CD4-positive, CD25-positive, alpha-beta regulatory T cell (primary cell): ENCODE results near the gene MAP2K5. TPM values are rescaled to one million over a fixed set of nuclear protein-coding genes. Genes with fewer than 3 reads are reported as not detected.

Source experiments
- ATAC-seq, 2 donors: fragments of 150-1000 bp; cut with Tn5 transposase; one replicate each; pipeline ENCODE4 v1.10.0; 2021; ENCODE audit warnings: low read depth in 2 of 2, moderate number of reproducible peaks in 2 of 2, moderate library complexity in 1 of 2
- DNase-seq, 3 donors: peaks; one replicate each; pipeline versions ENCODE4 v3.0.0 to v3.0.0-alpha.2; 2012 to 2022; ENCODE audit warnings: mixed read lengths in 1 of 3
- H3K27ac ChIP-seq: one replicate; pipeline ENCODE4 v1.7.0; 2013; ENCODE audit warnings: mild to moderate bottlenecking, low read length; ENCODE audit not compliant: insufficient read depth, poor library complexity, severe bottlenecking
- H3K27me3 ChIP-seq: one replicate; pipeline ENCODE4 v1.7.0; 2013; ENCODE audit warnings: low read length; ENCODE audit not compliant: control insufficient read depth, insufficient read depth
- H3K36me3 ChIP-seq: one replicate; pipeline ENCODE4 v1.7.0; 2013; ENCODE audit warnings: mild to moderate bottlenecking, low read length, moderate library complexity; ENCODE audit not compliant: control insufficient read depth, insufficient read depth
- H3K4me1 ChIP-seq: 2 replicates; pipeline ENCODE4 v1.7.0; 2013; ENCODE audit warnings: mild to moderate bottlenecking, low read length; ENCODE audit not compliant: insufficient read depth, control insufficient read depth, poor library complexity, severe bottlenecking
- H3K4me3 ChIP-seq: one replicate; pipeline ENCODE4 v1.7.0; 2013; ENCODE audit warnings: low read depth, mild to moderate bottlenecking, low read length, moderate library complexity
- H3K9me3 ChIP-seq, 2 experiments: 1 replicate in 1 of 2; 2 replicates in 1 of 2; pipeline ENCODE4 v1.7.0; 2013; ENCODE audit warnings: low read length in 2 of 2, mild to moderate bottlenecking in 1 of 2, moderate library complexity in 1 of 2; ENCODE audit not compliant: control insufficient read depth in 2 of 2
- H3K27ac Mint-ChIP-seq, 3 donors: one replicate each; pipeline ENCODE4 v1.8.0; 2020 to 2022; ENCODE audit warnings: mild to moderate bottlenecking in 3 of 3, mixed read lengths in 3 of 3, moderate library complexity in 2 of 3
- H3K27me3 Mint-ChIP-seq: one replicate; pipeline ENCODE4 v1.8.0; 2022; ENCODE audit warnings: mild to moderate bottlenecking, mixed read lengths
- H3K36me3 Mint-ChIP-seq: one replicate; pipeline ENCODE4 v1.8.0; 2020; ENCODE audit warnings: mixed read lengths
- H3K4me1 Mint-ChIP-seq, 4 donors: one replicate each; pipeline ENCODE4 v1.8.0; 2020 to 2022; ENCODE audit warnings: mixed read lengths in 4 of 4, mild to moderate bottlenecking in 1 of 4
- H3K4me3 Mint-ChIP-seq, 4 donors: one replicate each; pipeline ENCODE4 v1.8.0; 2020 to 2022; ENCODE audit warnings: mild to moderate bottlenecking in 4 of 4, mixed read lengths in 4 of 4, moderate library complexity in 3 of 4
- H3K9me3 Mint-ChIP-seq, 7 donors: one replicate each; pipeline ENCODE4 v1.8.0; 2020 to 2022; ENCODE audit warnings: mixed read lengths in 7 of 7, mild to moderate bottlenecking in 3 of 7, moderate library complexity in 2 of 7
- polyA plus RNA-seq, 4 donors: library from polyadenylated mRNA; unstranded; fragments of 300-500 nt; fragmentation: Illumina TruSeq; gene quantifications; one replicate each; pipeline ENCODE4 v1.2.3, GENCODE V29; 2021
- total RNA-seq: library from RNA; stranded (reverse); gene quantifications from one replicate; pipeline ENCODE4 v1.2.3, GENCODE V29; 2022

Gene MAP2K5
- total and polyA plus RNA-seq, 5 donors from 2014 or later = 14.5 to 30.8 (median 17.0) TPM

DNA sequence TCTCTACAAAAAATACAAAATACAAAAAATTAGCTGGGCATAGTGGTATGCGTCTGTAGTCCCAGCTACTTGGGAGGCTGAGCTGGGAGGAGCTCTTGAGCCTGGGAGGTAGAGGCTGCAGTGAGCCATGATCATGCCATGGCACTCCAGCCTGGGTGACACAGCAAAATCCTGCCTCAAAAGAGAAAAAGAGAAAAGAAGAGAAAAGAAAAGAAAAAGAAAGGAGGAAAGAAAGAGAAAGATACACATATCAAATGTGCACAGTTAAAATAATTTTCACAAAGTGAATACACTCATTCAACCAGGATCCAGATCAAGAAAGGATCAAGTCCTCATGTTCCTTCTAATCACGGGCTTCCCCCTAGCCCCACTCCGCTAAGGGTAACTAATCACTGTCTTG, 27.4 kb upstream of the MAP2K5 start:
- Histone ChIP-seq H3K27ac (no peak overlapping the region), H3K36me3 (peaks cover 13% of the 10 kb centered on the region), H3K4me1 (no peaks in the 10 kb centered on the region), H3K4me3 (no peak overlapping the region), H3K27me3 (no peaks in the 10 kb centered on the region), H3K9me3 (no peaks in the 10 kb centered on the region)
- Mint-ChIP-seq H3K4me1 (peaks cover 0 to 4% (median 2%) of the 10 kb centered on the region in 4 donors), H3K27ac (no peak overlapping the region), H3K4me3 (no peak overlapping the region), H3K36me3 (peaks cover 25% of the 10 kb centered on the region), H3K27me3 (no peaks in the 10 kb centered on the region), H3K9me3 (no peaks in the 10 kb centered on the region)
- ATAC-seq (no peak), DNase-seq (no peak)

DNA sequence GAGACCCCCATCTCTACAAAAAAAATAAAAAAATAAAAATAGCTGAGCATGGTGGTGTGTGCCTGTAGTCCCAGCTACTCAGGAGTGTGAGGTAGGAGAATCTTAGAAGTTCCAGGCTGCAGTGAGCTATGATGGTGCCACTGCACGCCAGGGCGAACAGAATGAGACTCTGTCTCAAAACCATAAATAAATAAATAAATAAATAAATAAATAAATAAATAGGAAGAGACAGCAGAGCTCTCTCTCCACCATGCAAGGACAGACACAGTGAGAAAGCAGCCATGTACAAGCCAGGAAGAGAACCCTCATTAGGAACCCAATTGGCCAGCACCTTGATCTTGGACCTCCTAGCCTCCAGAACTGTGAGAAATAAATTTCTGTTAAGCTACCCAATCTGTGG, 26.9 kb upstream of the MAP2K5 start:
- Mint-ChIP-seq H3K36me3 (peaks cover 25% of the 10 kb centered on the region), H3K4me3 (no peak overlapping the region), H3K27ac (no peak overlapping the region), H3K4me1 (peaks cover 0 to 7% (median 5%) of the 10 kb centered on the region in 4 donors), H3K27me3 (no peaks in the 10 kb centered on the region), H3K9me3 (no peaks in the 10 kb centered on the region)
- no peaks in the 10 kb centered on the region for H3K9me3 ChIP-seq
- H3K27ac ChIP-seq = no peak overlapping the region
- H3K27me3 ChIP-seq = no peaks in the 10 kb centered on the region
- peaks cover 4% of the 10 kb centered on the region for H3K4me1 ChIP-seq
- H3K36me3 ChIP-seq = peaks cover 13% of the 10 kb centered on the region
- no peak for DNase-seq
- no peak for ATAC-seq
- H3K4me3 ChIP-seq = no peak overlapping the region

DNA sequence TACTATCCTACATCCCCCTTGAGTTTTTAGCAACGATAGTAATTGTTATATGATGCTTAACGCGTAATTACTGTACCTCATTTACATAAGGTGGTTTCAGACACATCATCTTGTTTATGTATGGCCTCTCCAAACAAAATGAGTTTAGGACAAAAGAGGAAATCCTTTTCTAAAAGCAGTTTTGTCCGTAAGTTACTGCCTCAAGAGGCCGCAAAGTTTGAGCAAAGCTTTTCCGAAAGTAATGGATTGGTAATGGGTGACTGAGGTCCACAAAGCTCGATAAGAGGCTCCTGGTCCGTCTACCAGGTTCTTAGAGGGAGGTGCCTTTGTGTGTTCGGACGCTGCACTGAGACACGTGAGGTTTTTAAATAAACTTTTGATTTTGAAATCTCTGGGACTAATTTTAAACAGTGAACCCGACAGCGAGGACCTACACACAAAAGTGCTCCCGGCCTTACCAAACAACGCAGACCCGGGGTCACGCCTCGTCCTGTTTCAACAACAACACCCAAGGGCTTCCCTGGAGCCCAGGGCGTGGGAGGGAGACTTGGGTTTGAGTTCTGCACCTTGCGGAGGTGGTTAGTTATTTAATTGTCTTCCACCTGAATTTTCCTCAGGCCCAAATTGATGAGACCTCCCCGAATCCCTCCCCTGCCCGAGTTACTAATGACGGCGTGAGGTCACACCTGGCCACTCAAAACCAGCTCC, 22.0 kb upstream of the MAP2K5 start:
- ATAC-seq (no peak), DNase-seq (no peak)
- Mint-ChIP-seq H3K27ac (peak overlapping the region; percentile 93 to 96 (median 93)), H3K9me3 (no peaks in the 10 kb centered on the region), H3K4me1 (peaks cover 20 to 35% (median 32%) of the 10 kb centered on the region in 4 donors), H3K27me3 (no peaks in the 10 kb centered on the region), H3K4me3 (peak overlapping the region; percentile 83 to 95 (median 92)), H3K36me3 (no peaks in the 10 kb centered on the region)
- Histone ChIP-seq H3K27me3 (no peaks in the 10 kb centered on the region), H3K36me3 (no peaks in the 10 kb centered on the region), H3K4me1 (peaks cover 32% of the 10 kb centered on the region), H3K4me3 (peak overlapping the region; percentile 82), H3K9me3 (no peaks in the 10 kb centered on the region), H3K27ac (peak overlapping the region; percentile 79)

DNA sequence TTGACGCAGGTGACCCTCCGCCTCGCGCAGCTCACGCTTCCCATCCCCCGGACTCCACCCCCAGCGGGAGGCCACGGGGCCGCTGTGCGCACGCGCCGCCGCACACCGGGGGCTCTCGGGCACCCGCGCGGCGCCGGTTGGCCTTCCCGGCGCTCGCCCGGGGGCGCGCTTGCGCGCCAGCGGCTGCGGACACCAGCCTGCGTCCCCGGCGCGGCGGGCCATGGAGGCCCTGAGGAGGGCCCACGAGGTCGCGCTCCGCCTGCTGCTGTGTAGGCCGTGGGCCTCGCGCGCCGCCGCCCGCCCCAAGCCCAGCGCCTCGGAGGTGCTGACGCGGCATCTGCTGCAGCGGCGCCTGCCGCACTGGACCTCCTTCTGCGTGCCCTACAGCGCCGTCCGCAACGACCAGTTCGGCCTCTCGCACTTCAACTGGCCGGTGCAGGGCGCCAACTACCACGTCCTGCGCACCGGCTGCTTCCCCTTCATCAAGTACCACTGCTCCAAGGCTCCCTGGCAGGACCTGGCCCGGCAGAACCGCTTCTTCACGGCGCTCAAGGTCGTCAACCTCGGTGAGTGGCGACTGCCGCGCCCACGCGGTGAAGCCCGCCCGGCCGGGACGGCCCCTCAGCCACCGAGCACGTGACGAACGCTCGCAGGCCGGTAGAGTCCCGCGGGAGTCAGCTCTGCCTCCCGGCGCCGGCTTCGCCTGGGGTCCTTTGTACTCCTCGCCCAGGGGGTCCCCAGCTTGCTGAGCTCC, 21.3 kb upstream of the MAP2K5 start, which contains the start of gene C15orf61:
Gene C15orf61 (plus strand): TSS at position 103 of the 754 bp plus-strand sequence. CDS start 118 bp downstream, at position 221.
- Mint-ChIP-seq H3K27me3 (no peaks in the 10 kb centered on the region), H3K36me3 (no peaks in the 10 kb centered on the region), H3K27ac (peak within 1 kb of the TSS; percentile 93 to 98 (median 96)), H3K9me3 (no peaks in the 10 kb centered on the region), H3K4me1 (peaks cover 20 to 35% (median 32%) of the 10 kb centered on the region in 4 donors), H3K4me3 (peak within 1 kb of the TSS; percentile 83 to 95 (median 94))
- DNase-seq (peak; percentile 76 to 89 (median 84)), ATAC-seq (peak; percentile 81 to 83)
- peaks cover 32% of the 10 kb centered on the region for H3K4me1 ChIP-seq
- H3K9me3 ChIP-seq = no peaks in the 10 kb centered on the region
- H3K27me3 ChIP-seq = no peaks in the 10 kb centered on the region
- peak within 1 kb of the TSS; percentile 93 for H3K4me3 ChIP-seq
- H3K36me3 ChIP-seq = peaks cover under 1% of the 10 kb centered on the region
- peak within 1 kb of the TSS; percentile 79 for H3K27ac ChIP-seq

DNA sequence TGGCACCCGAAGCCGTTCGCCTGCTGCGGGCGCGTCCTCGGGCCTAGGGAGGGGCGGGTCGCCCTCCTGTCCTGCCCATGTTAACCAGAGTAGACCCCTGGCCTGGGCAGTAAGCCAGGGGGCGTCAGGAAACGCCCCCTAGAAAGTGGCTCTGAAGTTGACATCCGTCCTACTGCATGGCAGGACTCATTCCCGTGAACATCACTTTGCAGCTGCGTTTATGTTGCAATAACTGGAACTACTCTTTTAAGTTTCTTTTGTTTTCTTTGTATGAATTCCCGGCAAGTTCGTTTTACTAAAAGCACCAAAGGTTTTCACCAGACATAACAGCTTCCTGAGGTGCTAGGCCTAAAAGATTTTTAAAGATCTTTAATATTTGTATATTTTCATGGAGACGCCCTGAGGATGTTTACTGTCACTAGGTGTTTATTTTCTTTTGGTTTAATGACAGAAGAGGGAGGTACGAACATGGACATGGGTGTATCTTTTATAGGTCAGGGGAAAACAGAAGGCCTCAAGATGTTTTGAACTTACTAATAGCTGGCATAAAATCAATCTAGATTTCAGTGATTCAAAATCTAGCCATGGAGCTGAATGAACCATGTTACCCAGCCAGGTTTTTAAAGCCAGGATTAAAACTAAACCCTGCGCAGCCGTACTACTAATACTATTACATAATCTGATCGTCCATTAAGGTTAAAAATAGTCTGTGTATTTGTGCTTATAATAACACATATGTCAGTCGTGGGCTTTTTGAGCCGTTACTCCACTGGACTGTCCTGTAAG, 20.5 kb upstream of the MAP2K5 start:
- Histone ChIP-seq H3K9me3 (no peaks in the 10 kb centered on the region), H3K27me3 (no peaks in the 10 kb centered on the region), H3K4me3 (peak overlapping the region; percentile 93), H3K27ac (peak overlapping the region; percentile 79), H3K4me1 (peaks cover 32% of the 10 kb centered on the region), H3K36me3 (peaks cover 8% of the 10 kb centered on the region)
- peak overlapping the region; percentile 83 to 95 (median 94) for H3K4me3 Mint-ChIP-seq
- no peaks in the 10 kb centered on the region for H3K36me3 Mint-ChIP-seq
- ATAC-seq (peak in 1 of 2 donors; percentile 1), DNase-seq (peak in 2 of 3 donors; percentile 15 to 32)
- H3K9me3 Mint-ChIP-seq = no peaks in the 10 kb centered on the region
- peaks cover 22 to 35% (median 34%) of the 10 kb centered on the region in 4 donors for H3K4me1 Mint-ChIP-seq
- no peaks in the 10 kb centered on the region for H3K27me3 Mint-ChIP-seq
- H3K27ac Mint-ChIP-seq = peak overlapping the region; percentile 27 to 98 (median 96)

DNA sequence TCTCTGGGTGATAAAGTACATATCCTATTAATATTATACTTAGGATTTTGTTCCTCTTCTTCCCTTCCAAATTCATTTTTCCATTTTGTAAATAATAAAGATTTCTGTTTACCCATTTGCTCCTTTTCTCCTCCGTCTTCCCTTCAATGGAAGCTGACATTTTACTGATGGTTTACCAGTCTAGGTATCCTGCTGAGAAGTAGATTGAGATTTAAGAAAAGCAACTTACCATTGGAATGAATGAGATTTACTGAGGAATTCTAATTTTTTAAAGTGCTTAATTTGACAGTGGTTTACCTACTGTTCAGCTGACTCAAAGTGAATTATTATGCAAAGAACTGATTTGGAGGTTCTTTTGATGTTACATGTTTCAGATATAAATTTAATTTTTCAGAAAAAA, 19.2 kb upstream of the MAP2K5 start:
- Histone ChIP-seq H3K36me3 (peaks cover 13% of the 10 kb centered on the region), H3K4me1 (peaks cover 32% of the 10 kb centered on the region), H3K9me3 (no peaks in the 10 kb centered on the region), H3K27ac (no peak overlapping the region), H3K4me3 (peak overlapping the region; percentile 93), H3K27me3 (no peaks in the 10 kb centered on the region)
- peaks cover 20 to 38% (median 35%) of the 10 kb centered on the region in 4 donors for H3K4me1 Mint-ChIP-seq
- ATAC-seq = no peak
- H3K27me3 Mint-ChIP-seq = no peaks in the 10 kb centered on the region
- H3K27ac Mint-ChIP-seq = peak overlapping the region in 1 of 3 donors; percentile 84
- H3K4me3 Mint-ChIP-seq = peak overlapping the region; percentile 83 to 95 (median 94)
- H3K36me3 Mint-ChIP-seq = peaks cover 5% of the 10 kb centered on the region
- DNase-seq = no peak
- H3K9me3 Mint-ChIP-seq = no peaks in the 10 kb centered on the region

DNA sequence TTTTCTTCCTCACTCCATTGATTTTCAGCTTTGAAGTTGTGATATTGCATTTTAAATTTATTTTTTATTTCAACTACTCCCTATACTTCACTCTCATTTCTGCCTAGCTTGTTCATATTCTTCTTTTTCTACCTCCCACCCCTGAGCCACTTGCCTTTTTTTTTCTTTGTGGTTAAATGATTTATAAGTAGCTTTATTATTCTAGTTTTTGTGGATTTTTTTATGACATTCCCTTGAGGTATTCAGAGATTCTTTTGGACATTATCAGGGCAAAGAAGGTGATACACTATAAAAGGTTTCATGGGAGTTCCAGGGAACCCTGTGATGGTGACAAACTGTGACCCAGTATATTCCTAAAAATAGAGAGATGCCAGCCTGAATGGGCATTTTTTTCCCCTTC, 18.3 kb upstream of the MAP2K5 start:
- no peak for DNase-seq
- H3K4me3 Mint-ChIP-seq = peak overlapping the region in 3 of 4 donors; percentile 45 to 91 (median 71)
- no peak for ATAC-seq
- H3K27me3 Mint-ChIP-seq = no peaks in the 10 kb centered on the region
- H3K4me1 ChIP-seq = peaks cover 32% of the 10 kb centered on the region
- peak overlapping the region; percentile 8 for H3K27ac ChIP-seq
- H3K4me3 ChIP-seq = no peak overlapping the region
- no peaks in the 10 kb centered on the region for H3K27me3 ChIP-seq
- peaks cover 5% of the 10 kb centered on the region for H3K36me3 Mint-ChIP-seq
- H3K4me1 Mint-ChIP-seq = peaks cover 20 to 38% (median 35%) of the 10 kb centered on the region in 4 donors
- no peaks in the 10 kb centered on the region for H3K9me3 Mint-ChIP-seq
- peaks cover 16% of the 10 kb centered on the region for H3K36me3 ChIP-seq
- peak overlapping the region; percentile 5 to 57 (median 57) for H3K27ac Mint-ChIP-seq
- H3K9me3 ChIP-seq = no peaks in the 10 kb centered on the region
